ENCODE measurements around the gene AP1M2. TPM values are rescaled to one million over a fixed set of nuclear protein-coding genes. Genes with fewer than 3 reads are reported as not detected.
"Not testable (repeated sequence)": the region's sequence is repeated elsewhere in the genome, so short reads cannot be mapped to it uniquely, and the experiment has no call there.

Gene AP1M2
- total RNA-seq, 1 experiment from 2014 or later, result 196 TPM

GRCh38 chr19:10551698-10552301 is 35.3 kb downstream of the AP1M2 start:
- Mint-ChIP-seq H3K4me3 (ENCODE audit: unreplicated experiment) (no peak overlapping the region), H3K27me3 (ENCODE audit: insufficient read depth, unreplicated experiment) (no peaks in the 10 kb centered on the region), H3K27ac (ENCODE audit: unreplicated experiment) (no peak overlapping the region), H3K4me1 (ENCODE audit: low read depth, unreplicated experiment) (no peaks in the 10 kb centered on the region), H3K9me3 (ENCODE audit: unreplicated experiment) (no peaks in the 10 kb centered on the region), H3K36me3 (ENCODE audit: insufficient read depth, unreplicated experiment) (peaks cover 84% of the 10 kb centered on the region)
- no peaks in the 10 kb centered on the region for H3K4me1 ChIP-seq
- no peaks in the 10 kb centered on the region for H3K9me3 ChIP-seq
- intact Hi-C loops (cut with micrococcal nuclease; ENCODE audit: unreplicated experiment), result no loop called here
- ChIA-PET CTCF (interaction anchor here (0.7 to 1.4 kb wide), 2 partner anchors 10 to 44 kb away, joined by 3 read pairs; no protein-coding TSS in a partner anchor), POLR2A (interaction anchor here (0.6 kb wide), 1 partner anchor 27 kb away, joined by 3 read pairs; no protein-coding TSS in a partner anchor)
- BruUV-seq (replicated peaks), result no TSS peak
- H3K36me3 ChIP-seq (ENCODE audit: control insufficient read depth, insufficient read depth, low read length), result peaks cover 2% of the 10 kb centered on the region
- no peak overlapping the region for H3K4me3 ChIP-seq (ENCODE audit: low read depth, low read length)
- no peaks in the 10 kb centered on the region for H3K27me3 ChIP-seq (replicated peaks; ENCODE audit: control insufficient read depth, insufficient read depth, low read length)
- DNase-seq, result peak in 1 of 2 experiments; percentile 43
- TF ChIP-seq CTCF (IDR thresholded peaks at IDR 0.05; ENCODE audit: insufficient read depth in 1 of 2, low read depth in 1 of 2, low read length in 1 of 2, severe bottlenecking in 1 of 2, unreplicated experiment in 1 of 2), result no peak

DNA sequence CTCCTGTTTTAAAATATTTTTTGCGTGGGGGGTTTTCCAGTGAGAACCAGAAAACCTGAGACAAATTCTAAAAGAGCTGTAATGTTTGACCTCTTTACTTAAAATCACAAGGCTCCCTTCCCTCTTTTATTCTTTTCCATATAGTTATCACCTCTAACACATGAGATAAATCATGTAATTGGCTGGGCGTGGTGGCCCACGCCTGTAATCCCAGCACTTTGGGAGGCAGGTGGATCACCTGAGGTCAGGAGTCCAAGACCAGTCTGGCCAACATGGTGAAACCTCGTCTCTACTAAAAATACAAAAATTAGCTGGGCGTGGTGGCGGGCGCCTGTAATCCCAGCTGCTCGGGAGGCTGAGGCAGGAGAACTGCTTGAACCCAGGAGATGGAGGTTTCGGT is 36.1 kb downstream of the AP1M2 start:
- H3K27me3 Mint-ChIP-seq (ENCODE audit: insufficient read depth, unreplicated experiment); H3K9me3 ChIP-seq; H3K36me3 ChIP-seq (ENCODE audit: control insufficient read depth, insufficient read depth, low read length); H3K4me3 ChIP-seq (ENCODE audit: low read depth, low read length); intact Hi-C loops (cut with micrococcal nuclease; ENCODE audit: unreplicated experiment); BruUV-seq (replicated peaks); H3K27ac Mint-ChIP-seq (ENCODE audit: unreplicated experiment); H3K4me1 ChIP-seq; H3K27me3 ChIP-seq (replicated peaks; ENCODE audit: control insufficient read depth, insufficient read depth, low read length); H3K9me3 Mint-ChIP-seq (ENCODE audit: unreplicated experiment); DNase-seq; H3K4me3 Mint-ChIP-seq (ENCODE audit: unreplicated experiment); H3K4me1 Mint-ChIP-seq (ENCODE audit: low read depth, unreplicated experiment); POLR2A ChIA-PET: not testable (repeated sequence)
- CTCF ChIA-PET, result interaction anchor here (0.6 kb wide), 1 partner anchor 10 kb away, joined by 4 read pairs; no protein-coding TSS in a partner anchor
- H3K36me3 Mint-ChIP-seq (ENCODE audit: insufficient read depth, unreplicated experiment), result peaks cover 83% of the 10 kb centered on the region

DNA sequence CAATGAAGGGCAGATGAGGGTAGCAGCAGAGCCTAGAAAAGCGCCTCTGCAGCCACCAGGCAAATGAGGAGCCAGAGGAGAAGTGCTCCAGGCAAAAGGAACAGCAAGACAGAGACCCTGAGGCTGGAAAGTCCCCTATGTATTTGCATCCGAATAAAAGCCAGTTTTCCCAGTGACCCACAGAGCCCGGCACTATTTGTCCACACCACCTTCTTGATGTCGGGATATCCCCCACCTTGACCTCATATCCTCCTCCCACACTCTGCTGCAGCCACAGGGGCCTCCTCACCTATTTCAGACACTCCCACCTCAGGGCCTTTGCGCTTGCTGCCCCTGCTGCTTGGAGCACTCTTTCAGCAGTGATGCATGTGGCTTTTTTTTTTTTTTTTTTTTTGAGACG is 36.8 kb downstream of the AP1M2 start:
- H3K36me3 Mint-ChIP-seq (ENCODE audit: insufficient read depth, unreplicated experiment), result peaks cover 76% of the 10 kb centered on the region
- no peak overlapping the region for H3K27ac Mint-ChIP-seq (ENCODE audit: unreplicated experiment)
- H3K4me3 Mint-ChIP-seq (ENCODE audit: unreplicated experiment), result no peak overlapping the region
- H3K36me3 ChIP-seq (ENCODE audit: control insufficient read depth, insufficient read depth, low read length), result peaks cover 2% of the 10 kb centered on the region
- H3K27me3 ChIP-seq (replicated peaks; ENCODE audit: control insufficient read depth, insufficient read depth, low read length), result no peaks in the 10 kb centered on the region
- no peaks in the 10 kb centered on the region for H3K4me1 Mint-ChIP-seq (ENCODE audit: low read depth, unreplicated experiment)
- H3K9me3 Mint-ChIP-seq (ENCODE audit: unreplicated experiment), result no peaks in the 10 kb centered on the region
- ChIA-PET POLR2A (no interaction called here), CTCF (no interaction called here)
- no peaks in the 10 kb centered on the region for H3K27me3 Mint-ChIP-seq (ENCODE audit: insufficient read depth, unreplicated experiment)
- intact Hi-C loops (cut with micrococcal nuclease; ENCODE audit: unreplicated experiment), result no loop called here
- no TSS peak for BruUV-seq (replicated peaks)
- no peak overlapping the region for H3K4me3 ChIP-seq (ENCODE audit: low read depth, low read length)
- no peaks in the 10 kb centered on the region for H3K9me3 ChIP-seq
- DNase-seq, result no peak
- H3K4me1 ChIP-seq, result no peaks in the 10 kb centered on the region
- no peak for TF ChIP-seq CTCF (IDR thresholded peaks at IDR 0.05; ENCODE audit: insufficient read depth in 1 of 2, low read depth in 1 of 2, low read length in 1 of 2, severe bottlenecking in 1 of 2, unreplicated experiment in 1 of 2)

Data from Caco-2 (cell line).